Measurements from ENCODE around the gene ELAVL2.

Gene ELAVL2

DNA sequence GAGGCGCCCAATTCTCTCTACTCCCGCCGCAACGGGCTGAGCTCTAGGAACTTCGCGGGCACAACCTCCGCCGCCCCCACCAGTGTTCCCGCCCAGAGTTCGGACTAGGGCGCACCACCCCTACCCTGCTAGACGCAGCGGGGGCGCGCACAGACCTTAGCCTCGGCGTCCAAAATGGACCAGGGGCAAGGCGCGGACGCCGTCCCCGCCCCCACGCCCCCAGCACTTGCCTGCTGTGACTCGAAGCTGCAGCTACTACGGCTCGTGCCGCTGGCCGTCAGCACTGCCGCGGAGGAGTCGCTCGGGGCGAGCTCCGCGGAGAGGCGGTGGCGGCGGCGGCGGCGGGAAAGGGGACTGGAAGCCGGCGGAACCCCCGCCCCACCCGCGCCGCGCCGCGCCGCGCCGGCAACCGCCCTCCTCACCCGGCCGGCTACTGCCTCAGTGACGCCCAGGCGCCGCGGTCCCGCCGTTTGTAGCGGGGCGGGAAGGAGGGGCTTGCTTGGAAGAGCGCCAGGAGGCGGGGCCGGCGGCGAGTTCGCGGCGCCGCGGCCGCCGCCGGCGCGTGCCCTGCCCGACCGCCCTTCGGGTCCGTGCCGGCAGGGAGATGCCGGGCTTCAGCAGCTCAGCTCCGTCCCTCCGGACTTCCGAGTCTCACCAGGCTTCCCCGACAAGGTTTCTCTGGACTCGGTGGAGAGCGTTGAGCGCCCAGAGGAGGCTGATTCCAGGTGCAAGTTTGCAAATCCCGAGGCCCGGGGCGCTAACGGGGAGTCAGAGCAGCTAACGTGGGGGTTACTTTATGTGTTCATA, 4.5 kb downstream of the ELAVL2 start:
- no peak for DNase-seq

DNA sequence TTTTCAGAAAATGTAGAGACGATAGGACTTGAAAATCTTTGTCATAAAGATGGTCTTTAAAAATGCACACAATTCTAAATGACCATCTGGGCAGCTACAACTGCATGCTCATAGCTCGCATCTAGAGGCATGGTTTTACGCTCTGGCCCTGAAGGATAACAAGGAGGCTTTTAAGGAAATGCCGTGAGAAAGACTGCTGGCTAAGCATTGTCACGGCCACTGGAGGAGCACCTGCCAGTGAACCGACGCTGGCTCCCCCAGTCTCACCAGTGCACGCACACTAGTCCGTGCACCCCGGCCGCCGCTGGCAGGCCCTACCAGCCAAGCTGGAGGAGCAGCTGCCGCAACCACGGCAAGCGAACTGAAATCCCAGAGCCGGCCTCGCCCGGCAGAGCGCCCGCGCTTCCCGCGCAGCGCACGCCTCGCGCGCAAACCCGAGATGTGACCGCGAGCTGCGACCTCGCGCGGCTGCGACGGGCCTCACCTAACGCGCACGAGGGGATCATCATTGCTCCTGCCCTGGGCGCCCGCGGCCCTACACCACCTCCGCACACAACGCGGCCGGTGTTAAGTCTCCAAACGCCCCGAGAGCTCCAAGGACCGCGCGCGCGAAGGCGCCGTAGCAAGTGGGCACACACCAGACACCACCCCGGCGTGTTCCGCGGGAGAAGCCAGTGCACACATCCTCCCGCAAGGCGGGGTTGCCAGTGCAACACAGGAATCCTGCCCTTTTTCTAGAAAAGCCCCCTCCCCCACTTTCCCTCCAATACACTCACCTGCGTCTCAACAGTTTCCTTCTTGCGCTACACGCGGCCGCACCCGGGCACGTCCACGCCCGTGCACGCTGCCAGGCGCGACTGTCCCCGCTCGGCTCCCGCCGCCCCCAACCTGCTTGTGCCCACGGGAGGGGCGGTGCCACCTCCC, 5.3 kb downstream of the ELAVL2 start:
- no peak for DNase-seq

DNA sequence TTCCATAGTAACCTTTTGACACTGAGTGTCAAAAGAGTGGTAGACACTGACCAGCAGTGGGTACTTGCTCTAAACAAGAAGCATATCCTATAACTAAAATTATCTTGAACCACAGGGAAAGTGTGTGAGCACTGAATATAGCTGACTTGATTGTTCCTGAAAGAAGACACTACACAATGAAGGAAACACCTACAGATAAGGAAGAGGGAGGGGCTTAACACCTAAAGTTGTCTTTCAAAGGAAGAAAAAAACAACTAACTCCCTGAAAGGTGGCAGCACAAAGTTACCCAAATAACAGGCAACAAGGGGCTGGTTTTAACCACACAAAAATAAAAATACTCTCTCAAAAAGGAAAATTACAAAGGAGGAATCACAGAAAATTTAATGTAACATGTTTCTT, 6.6 kb downstream of the ELAVL2 start:
- DNase-seq = no peak

DNA sequence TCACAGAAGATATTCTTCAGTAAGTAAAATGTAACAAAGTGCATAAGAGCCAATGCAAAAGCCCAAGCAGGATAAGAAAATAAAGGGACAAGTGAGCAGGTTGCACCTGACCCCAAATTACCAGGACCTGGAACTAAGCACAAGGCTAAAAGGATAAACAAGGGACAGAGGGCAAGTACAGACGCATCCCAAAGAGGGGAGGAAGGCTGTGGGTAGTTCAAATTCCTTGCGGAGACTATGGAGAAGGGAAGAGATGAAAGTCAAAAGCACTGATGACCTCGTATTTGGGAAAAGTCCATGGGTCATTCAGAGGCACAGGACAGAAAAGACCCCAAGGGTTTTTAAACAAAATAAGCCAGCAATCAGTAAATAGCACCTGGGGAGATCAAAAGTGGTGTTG, 11.8 kb downstream of the ELAVL2 start:
- no peak for DNase-seq

DNA sequence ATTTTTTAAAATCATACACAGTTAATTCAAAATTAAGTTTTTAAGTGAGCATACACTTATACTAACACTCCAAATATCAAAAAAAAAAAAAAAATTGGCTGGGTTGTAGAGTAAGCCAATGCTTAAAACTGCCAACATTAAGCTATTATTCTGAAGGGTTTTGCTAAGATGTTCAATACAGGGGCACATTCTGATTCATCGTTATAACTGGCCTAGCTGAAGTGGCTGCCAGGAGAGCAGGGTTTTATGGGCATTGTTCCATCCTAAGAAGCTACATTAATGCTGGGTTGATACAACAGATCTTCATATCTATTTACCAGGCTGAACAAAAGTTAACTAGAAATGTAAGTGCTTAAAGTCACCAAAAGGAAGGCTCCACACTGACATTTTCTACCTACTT, 13.4 kb downstream of the ELAVL2 start:
- no peak for DNase-seq

DNA sequence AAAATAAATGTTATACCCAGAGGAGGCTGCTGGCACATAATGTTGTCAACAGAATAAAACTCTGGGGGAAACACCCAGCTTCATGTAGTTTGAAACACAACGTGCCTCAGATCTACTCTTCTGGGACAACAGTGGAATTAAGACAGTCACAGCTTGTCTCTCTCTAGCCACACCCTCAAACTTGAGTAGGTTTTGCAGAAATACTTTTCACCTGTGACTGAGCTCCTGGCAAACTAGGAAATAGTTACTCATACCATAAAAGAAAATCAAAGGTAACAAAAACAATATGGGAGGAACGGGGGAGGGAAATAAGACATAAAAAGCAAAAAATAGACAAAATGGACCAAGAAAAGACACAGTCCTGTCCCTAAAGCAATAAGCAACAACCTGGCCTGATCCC, 14.4 kb downstream of the ELAVL2 start:
- no peak for DNase-seq

DNA sequence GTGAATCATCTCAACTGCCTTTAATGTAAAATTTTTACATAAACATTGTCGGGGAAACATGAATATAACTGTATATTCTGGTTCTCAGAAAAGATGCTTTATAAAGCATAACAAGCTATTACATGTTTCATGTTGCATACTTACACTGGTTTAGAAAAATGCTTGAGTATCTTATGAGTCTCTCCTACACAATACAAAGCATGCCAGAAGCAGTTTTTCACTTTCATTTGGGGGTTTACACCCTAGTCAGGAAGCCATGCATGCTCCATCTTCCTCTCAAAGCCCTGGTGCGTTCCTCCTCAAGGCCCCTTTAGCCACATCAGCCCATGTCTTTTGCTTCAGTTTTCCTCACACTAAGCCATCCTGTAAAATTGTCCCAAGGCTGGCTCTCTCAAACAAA, 22.8 kb downstream of the ELAVL2 start:
- no peak for DNase-seq

DNA sequence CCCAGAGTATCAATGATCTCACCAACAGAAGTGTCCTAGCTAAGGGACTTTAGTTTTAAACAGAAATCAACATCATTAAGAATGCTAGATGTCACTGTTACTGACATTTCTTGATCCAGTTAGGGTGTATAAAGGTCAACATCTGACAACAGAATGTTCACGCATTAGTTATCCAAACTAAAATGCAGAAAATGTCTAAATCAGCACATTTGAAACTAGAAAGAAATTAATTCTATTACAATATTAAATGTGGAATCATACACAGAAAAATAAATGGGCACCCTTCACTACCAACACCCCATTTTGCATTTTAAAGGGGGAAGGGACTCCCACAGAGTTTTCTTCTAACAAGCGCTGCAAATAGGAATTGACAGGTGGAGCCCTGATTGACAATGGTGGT, 24.5 kb downstream of the ELAVL2 start:
- DNase-seq = no peak

DNA sequence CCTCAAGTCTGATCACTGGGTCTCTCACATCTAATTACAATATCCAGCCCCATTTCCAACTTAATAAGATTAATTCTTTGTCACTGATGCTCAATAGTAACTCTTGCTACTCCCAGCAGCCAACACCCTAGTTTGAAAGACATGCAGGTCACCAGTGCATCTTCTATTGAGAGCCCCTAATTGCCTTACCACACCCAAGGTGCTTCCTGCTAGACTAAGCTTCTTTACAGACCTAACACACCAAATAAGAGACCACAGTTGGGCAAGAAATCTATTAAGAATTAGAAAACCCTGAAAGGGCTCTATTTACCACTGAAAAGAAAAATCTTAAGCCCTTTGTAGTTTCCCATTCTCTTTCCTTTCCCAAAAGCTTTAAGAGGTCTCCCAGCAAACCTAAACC, 26.5 kb downstream of the ELAVL2 start:
- DNase-seq = no peak

DNA sequence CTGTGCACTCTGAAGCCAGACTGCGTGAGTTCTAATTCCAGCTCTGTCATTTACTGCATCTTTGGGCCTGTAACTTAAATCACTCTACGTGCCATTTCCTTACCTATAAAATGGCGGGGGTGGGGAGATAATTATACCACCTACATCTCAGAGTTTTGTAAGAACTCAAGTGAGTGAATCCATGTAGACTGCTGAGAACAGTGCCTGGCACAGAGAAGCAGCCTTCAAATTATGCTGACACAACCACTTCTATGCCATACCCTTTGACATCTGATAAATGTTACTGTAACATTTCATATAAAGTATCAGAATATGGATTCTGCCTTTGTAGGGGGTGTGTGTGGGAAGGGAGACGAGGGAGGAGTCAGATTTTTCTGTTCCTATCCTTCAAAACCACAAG, 27.7 kb downstream of the ELAVL2 start:
- DNase-seq = no peak

DNA sequence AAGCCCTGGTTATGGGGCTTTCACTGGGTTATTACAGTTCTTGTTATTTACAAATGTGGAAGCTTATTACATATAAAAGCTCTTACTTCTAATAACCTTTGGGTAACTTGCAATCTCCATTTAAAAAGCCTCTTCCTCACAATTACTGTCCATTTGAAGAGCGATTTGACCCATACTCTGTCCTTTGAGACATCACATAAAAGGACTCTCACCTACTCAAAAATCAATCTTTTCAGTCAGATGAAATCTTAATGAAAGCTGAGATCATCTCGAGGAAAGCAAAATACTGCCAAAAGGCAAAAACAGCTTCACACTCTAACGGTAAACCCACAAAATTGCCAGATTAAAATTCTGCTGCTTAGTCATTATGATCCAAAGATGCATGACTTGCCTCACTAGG, 29.8 kb downstream of the ELAVL2 start:
- no peak for DNase-seq

DNA sequence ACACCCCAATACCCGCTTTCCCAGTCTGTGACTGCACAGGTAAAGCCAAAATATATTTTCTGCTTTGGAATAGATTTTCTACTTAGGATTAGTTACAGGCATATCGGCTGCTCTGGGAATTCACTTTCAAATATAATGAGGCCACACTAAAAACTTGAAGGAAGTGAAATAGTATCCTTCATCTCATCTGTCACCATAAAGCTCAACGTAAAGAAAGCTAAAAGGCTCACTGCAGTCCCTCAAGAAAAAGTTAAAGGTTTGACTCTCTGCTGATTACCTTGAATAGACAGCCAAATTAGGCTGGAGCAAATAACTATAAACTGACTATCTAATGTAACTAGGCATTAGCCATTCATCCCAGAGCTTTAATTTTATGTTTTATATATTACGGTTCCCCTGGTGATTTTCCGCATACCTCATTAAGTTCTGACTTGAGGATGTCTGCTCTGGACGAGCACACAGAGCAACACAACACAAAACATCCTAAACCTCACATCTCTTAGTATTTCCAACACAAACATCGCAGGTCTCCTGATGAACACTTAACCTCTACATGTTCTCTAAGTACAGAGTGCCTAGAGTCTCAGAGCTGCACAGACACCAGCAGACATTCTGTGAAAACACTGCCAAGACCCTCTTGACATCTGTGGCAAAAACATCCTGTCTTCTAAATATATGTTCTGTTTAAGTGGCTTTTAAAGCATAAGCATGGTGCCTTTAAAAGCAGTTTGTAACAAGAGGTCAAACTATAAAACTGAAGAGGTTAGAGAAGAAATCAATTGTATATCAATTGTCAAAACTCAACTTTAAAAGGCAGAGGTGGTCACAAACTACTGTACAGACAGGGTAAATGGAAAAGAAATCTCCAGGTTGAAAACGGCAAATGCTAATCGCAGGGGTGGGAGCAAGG, 35.4 kb downstream of the ELAVL2 start:
- no peak for DNase-seq

DNA sequence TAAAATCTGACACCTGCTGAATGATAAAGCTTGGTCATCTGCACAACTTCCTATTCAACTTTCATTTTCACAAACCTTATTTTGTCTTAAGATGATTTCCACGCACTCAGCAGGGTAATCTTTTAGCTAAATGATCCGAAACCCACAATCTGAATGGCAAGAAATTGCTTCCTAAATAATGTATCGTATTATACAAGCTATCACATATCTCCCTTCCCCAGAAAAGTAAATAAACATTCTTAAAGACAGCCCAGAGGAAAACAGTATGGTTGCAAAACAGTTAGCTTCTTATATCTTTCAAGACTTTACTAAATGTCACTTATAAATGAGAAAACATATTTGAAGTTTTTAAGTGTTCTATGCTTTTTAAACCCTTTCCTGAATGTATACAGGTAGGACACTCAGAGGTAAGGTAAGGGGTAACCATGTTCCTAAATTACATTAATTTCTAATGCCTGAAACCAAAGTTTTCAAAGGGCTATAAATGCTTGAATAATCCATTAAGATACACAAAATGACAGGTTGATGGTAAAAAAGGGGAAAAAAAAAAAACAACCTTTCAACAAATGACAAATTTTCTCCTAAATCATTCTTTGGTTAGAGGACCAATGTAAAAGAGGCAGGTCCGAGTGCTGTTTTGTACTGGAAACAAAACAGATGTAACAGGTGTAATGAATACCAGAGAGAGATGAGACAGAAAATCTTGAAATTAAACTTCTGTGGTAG, 36.3 kb downstream of the ELAVL2 start:
- no peak for DNase-seq

DNA sequence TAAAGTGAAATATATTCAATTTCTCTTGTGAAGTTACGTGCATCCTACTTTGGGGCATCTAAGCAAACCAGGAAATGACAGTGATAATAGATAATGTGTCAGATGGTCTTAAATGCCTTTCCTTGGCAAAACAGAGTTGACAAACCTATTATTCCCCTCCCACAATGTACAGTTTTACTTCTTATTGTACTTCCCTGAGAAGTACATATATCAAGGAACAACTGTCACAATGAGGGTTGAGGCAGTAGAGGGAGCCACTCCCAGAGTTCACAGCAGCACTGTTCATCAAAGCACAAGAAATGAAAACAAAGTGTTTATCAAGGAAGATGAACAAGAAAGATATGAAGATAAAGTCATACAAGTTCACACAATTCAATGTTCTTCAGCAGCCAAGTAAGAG, 41.1 kb downstream of the ELAVL2 start:
- DNase-seq = no peak

DNA sequence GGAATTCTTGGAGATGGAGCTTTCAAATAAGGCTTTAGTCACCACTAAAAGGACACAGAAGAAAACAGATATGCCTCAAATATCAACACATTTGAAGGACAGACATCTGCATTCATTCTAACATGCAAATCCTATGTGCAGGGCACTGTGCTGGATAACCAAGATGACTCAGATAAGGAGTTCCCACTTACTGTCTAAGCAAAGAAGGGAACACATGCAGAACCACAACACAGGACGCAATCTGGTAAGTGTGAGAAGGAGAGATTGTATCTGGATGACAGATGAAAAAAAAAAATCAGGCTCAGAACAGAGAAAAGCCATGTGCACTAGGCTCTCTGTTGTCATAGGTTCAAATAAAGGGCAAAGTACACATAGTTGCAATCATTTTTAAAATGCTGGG, 42.5 kb downstream of the ELAVL2 start:
- no peak for DNase-seq

DNA sequence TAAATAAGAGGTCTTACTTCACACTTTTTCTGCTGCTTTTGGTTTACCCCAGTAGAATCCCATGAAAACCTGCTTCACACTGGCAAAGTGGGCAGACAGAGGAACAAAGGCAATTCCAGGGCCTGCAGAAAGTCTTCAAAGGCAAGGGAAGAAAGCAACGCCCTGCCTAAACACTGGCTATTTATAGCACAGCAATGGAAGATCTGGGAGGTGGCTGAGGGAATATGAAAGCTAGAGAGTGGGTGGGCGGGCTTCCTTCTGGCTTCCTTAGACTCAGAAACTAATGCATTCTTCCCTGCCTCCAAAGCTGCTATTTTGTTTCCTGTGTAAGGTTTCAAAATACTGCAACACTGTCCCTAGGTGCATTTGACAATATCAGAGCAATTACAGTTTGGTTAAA, 46.8 kb downstream of the ELAVL2 start:
- DNase-seq = no peak

DNA sequence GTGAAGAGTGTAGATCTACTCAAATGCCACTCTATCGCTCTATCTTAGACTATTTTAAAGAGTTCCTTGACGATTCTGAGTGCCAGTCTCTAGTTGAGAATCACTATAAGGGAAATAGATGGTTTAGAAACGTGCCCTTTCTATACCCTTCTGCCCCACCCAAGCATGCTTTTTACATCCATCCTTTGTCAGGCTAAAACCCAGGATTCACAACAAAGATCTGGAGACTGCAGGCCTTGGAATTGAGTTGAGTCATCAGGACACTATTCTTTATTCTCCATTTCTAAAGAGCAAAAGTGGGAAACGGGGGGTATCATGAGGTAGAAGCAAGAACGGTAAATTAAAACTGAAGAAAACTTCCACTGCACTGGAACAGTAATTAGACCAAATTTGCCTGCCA, 48.7 kb downstream of the ELAVL2 start:
- no peak for DNase-seq

DNA sequence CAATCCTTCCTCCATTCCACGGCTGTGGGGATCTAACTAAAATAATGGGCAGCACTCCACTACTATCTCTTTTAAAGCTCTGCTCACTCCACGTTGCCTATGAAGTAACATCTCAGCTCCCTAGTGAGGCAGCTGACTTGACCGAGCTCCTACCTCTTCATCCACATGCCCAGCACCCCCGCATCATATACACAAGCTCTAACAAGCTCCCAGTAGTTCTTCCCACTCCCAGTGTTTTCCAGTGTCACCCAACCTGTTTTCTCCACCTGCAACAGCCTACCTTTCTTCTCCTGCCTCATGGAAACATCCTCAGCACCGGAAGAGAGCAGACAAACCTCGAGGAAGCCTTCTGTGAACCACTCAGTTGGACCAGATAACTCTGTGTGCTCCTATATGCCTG, 50.5 kb downstream of the ELAVL2 start:
- DNase-seq = no peak

DNA sequence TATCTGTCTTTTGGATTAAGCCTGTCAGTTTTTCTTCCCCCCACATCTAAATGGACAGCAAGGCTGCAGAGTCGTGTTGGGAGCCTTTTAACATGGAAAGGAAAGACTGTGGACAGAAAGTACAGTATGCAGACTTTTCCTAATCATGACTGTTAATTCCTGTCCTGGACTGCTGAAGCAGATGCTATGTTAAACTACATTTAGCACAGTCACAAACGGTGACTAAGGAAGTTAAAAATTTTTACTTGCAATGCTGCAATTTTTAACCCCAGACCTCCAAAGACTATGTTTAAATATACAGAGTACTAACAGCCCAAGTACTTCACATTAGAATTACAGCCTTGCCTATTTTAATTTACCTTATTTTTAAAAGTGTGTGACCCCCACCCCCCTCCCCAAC, 51.8 kb downstream of the ELAVL2 start:
- DNase-seq = no peak

DNA sequence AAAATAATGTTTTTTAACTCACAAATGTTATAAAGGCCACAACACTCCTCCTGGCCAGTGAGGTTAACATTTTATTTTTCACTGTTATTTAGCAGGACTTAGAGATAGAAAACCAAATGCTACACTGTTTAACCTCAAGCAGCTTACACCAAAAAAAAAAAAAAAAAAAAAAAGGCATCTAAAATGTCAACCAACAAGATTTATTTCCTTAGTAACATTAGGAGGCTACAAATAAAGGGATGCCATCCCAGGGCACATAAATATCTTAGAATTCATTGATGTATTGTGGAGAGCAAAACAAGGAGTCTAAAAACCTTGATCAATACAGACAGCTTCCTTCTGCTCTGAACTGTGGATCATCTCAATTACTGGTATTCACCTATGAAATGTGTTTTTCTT, 53.7 kb downstream of the ELAVL2 start:
- no peak for DNase-seq

DNA sequence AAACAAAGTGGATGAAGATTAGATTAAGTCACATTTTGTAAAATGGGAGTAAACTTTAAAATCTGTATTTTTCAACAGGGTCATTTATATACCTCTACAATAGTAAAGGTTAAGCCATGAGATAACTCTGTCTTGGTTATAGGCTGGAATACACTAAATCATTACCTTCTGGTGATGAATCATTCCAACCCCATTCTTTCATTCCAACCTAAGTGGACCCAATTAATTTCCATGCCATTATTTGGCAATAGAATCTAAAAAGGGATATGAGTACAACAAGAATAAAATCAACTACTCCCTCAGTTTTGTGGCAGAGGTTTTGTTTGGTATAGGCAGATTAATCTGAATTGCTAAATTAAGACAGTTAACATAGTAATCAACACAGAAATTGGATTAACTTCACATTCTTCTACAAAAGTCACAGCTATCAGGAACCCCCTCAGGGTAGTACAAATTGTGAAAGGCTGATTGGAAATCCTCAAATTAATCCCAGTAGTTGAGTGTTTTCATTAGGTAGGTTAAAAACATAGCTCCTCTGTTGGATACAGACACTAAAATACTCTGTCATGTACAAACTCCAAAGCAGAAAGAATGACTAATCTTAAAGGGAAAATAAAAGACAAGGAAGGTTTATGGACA, 54.2 kb downstream of the ELAVL2 start:
- DNase-seq = no peak
